Vein endothelial cell (primary cell): Measurements from ENCODE around the gene POLG2. TPM values are rescaled to one million over a fixed set of nuclear protein-coding genes. Genes with fewer than 3 reads are reported as not detected.

ENCODE experiments used
- small RNA-seq: library from RNA; depleted of rRNA; stranded (forward); fragments of <200 nt; gene quantifications from one replicate; pipeline ENCODE3, GENCODE V24; 2012
- total RNA-seq: library from RNA; depleted of rRNA; stranded (reverse); fragments of >200 nt; gene quantifications from 2 replicates; pipeline ENCODE4 v1.2.3, GENCODE V29; 2012

The POLG2 gene
- 7.5 and 8.8 TPM in 2 replicates for total RNA-seq

GRCh38 chr17:64496786-64497564 lies at the start of gene POLG2:
POLG2 (minus strand) TSS chr17:64497054; CDS start chr17:64496968, 86 bp downstream.

GRCh38 chr17:64506576-64507412 lies 9.9 kb upstream of the POLG2 start, which contains the start of gene CEP95:
CEP95 (plus strand) TSS chr17:64506977; CDS start chr17:64507098, 121 bp downstream.

GRCh38 chr17:64506201-64506575 lies 9.3 kb upstream of the POLG2 start, which contains the start of gene DDX5:
DDX5 (minus strand) TSS chr17:64506289; CDS start chr17:64506119, 170 bp downstream.

GRCh38 chr17:64448665-64449512 lies 48.0 kb downstream of the POLG2 start, which contains the start of gene MILR1:
MILR1 (plus strand) TSS chr17:64449115; CDS start chr17:64449169, 54 bp downstream.

Small RNA genes lying within 50 kb of the gene (small RNA-seq; reads per million reads assigned to genes)
- not detected for gene ATP5MFP4

Other genes starting within 250 kb of the POLG2 start
- gene TEX2, start 233.8 kb downstream of the POLG2 start, total RNA-seq, result 18.0 and 20.3 TPM in 2 replicates
- 777 and 869 TPM in 2 replicates for gene PECAM1, start 106.2 kb downstream of the POLG2 start, total RNA-seq
- gene MILR1, start 47.9 kb downstream of the POLG2 start, total RNA-seq, result 7.5 and 15.3 TPM in 2 replicates
- 325 and 363 TPM in 2 replicates for gene DDX5, start 9.2 kb upstream of the POLG2 start, total RNA-seq
- 18.6 and 20.3 TPM in 2 replicates for gene CEP95, start 9.9 kb upstream of the POLG2 start, total RNA-seq
- gene SMURF2, start 165.3 kb upstream of the POLG2 start, total RNA-seq, result 299 and 343 TPM in 2 replicates